HG03342 (cell line): ENCODE results near the gene DNAJC12.
"Not testable (repeated sequence)": the region's sequence is repeated elsewhere in the genome, so short reads cannot be mapped to it uniquely, and the experiment has no call there.

Experiments used
- ATAC-seq: cut with Tn5 transposase; IDR thresholded peaks from one replicate; pipeline ENCODE4 v1.9.1; 2021; ENCODE audit warnings: mild to moderate bottlenecking, moderate library complexity; ENCODE audit not compliant: unreplicated experiment

Gene DNAJC12

DNA sequence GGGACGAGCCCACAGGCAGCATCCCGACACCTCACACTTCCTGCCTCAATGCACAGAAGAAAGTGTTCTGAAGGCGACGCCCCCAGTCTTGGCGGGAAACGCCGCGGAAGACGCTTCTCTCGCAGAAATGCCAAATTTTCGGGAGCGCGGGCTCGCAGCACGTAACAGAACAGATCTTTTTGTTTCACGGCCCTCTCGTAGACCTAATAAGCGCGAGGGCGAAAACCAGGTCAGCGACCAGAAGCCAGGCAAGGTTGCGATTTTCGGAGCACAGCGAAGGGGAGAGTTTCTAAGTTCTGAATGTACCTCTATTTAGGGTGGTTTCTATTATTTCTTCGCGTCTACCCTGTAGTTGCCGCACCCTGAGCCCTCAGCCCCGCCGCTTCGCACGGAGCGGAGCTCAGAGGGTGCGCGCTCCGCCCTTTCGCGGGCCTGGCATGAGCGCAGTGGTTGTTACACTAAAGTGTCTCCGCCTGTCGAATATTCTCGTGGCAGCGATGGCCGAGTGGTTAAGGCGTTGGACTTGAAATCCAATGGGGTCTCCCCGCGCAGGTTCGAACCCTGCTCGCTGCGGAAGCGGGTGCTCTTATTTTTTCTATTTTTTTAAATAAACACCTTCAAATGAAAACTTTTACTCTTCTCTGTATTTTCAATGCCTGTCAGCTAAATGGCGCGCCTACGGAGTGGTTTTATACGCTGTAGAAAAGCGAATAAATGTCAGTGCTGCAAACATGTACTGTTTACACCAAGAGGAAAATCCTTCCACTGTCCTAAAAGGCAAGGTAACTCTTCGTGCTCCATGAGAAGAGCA is 73.8 kb downstream of the DNAJC12 start:
- ATAC-seq: peak; percentile 86

DNA sequence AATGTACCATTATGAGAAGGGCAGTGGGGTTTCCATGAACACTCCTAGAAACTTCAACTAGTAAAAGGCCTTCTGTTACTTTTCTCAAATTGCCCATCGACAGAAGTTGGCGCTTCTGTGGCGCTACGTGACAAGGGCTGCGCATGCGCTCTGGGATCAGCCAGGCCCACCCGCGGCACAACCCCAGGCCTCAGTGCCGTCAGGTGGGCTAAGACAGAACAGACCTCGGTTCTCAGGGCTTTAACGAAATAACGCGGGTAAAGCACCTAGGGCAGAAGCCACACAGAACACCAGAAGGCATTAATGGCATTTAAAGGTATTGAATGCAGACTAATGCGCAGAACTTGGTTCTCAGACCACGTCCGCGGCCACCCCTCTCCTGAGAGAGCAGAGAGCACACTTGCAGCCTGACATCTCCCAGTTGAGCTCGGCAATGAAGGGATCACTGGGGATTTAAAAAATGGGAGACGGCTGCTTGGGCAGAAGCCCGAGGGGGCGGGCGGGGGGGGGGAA is 74.4 kb downstream of the DNAJC12 start:
- peak; percentile 23 for ATAC-seq

DNA sequence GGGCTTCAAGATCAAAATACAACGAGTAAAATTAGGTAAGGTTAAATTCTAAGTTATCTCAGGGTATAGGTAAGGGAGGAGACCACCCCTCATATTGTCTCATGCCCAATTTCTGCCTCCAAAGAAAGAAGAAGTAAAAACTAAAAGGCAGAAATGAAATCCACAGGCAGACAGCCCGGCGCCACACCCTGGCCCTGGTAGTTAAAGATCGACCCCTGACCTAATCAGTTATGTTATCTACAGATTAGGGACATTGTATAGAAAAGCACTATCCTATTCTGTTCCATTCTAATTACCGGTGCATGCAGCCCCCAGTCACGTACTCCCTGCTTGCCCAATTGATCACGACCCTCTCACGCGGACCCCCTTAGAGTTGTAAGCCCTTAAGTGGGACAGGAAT is 75.4 kb downstream of the DNAJC12 start:
- not testable (repeated sequence) for ATAC-seq

DNA sequence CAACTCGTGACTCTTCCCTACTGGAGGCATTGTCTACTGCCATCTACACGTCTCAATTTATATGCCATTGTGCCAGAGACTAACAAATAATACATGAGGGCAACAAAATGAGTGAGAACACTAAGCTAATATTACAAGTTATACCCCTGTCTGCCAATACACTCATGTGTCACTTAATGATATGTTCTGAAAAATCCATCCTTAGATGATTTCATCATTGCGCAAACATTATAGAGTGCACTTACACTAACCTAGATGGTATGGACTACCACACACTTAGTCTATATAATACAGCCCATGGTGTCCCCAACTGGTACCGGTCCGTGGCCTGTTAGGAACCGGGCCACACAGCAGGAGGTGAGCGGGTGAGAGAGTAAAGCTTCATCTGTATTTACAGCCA is 77.7 kb downstream of the DNAJC12 start:
- ATAC-seq: no peak
